ENCODE results near the gene POFUT2.
A peak's percentile ranks its signal among the peaks of the same experiment; 100 is the strongest.

The POFUT2 gene

GRCh38 chr21:45313015-45313414 lies 25.3 kb upstream of the POFUT2 start:
- Histone ChIP-seq H3K79me2 (ENCODE audit: control insufficient read depth, insufficient read depth, low read length, poor library complexity) (peaks cover 6% of the 10 kb centered on the region), H3K36me3 (ENCODE audit: control insufficient read depth in 1 of 2, insufficient read depth in 2 of 2, low read length in 2 of 2) (no peaks in the 10 kb centered on the region), H3K4ac (ENCODE audit: low read depth, low read length) (no peak overlapping the region), H3K18ac (ENCODE audit: low read length) (no peak overlapping the region), H3K23ac (ENCODE audit: low read length) (no peak overlapping the region), H3K14ac (ENCODE audit: low read length) (no peak overlapping the region), H2BK5ac (ENCODE audit: low read depth, low read length, poor library complexity) (no peak overlapping the region), H3K4me1 (ENCODE audit: control insufficient read depth in 1 of 2, insufficient read depth in 2 of 2, low read length in 2 of 2) (peaks cover 17 to 20% of the 10 kb centered on the region in 2 experiments), H3K9me3 (ENCODE audit: insufficient read depth, low read depth, low read length) (peaks cover 9% of the 10 kb centered on the region), H4K91ac (ENCODE audit: low read depth, low read length) (no peak overlapping the region), H2AFZ (ENCODE audit: insufficient read depth, low read length, poor library complexity) (no peak overlapping the region), H4K8ac (ENCODE audit: low read depth, low read length) (no peak overlapping the region), H2AK5ac (ENCODE audit: low read length) (no peak overlapping the region), H3K9ac (ENCODE audit: low read length) (no peak overlapping the region), H3K79me1 (ENCODE audit: low read length) (peaks cover 21% of the 10 kb centered on the region), H2BK12ac (ENCODE audit: low read length) (no peak overlapping the region), H3K27me3 (ENCODE audit: insufficient read depth, low read length) (no peaks in the 10 kb centered on the region), H4K12ac (ENCODE audit: low read depth, low read length) (no peak overlapping the region), H3K4me2 (ENCODE audit: low read length) (no peak overlapping the region), H3K27ac (ENCODE audit: low read depth, low read length) (no peak overlapping the region), H2BK120ac (ENCODE audit: insufficient read depth, low read length, poor library complexity) (no peak overlapping the region), H3K4me3 (ENCODE audit: low read depth, low read length) (no peak overlapping the region)
- DNase-seq, result no peak
- WGBS (ENCODE audit: extremely low coverage, insufficient coverage, insufficient read length), result no CpG with 5 or more reads among the region's 14 CpGs

GRCh38 chr21:45312296-45312695 lies 24.6 kb upstream of the POFUT2 start:
- Histone ChIP-seq H3K14ac (ENCODE audit: low read length) (no peak overlapping the region), H2AK5ac (ENCODE audit: low read length) (no peak overlapping the region), H4K12ac (ENCODE audit: low read depth, low read length) (no peak overlapping the region), H2AFZ (ENCODE audit: insufficient read depth, low read length, poor library complexity) (no peak overlapping the region), H3K79me2 (ENCODE audit: control insufficient read depth, insufficient read depth, low read length, poor library complexity) (peaks cover 3% of the 10 kb centered on the region), H3K4me2 (ENCODE audit: low read length) (no peak overlapping the region), H3K4ac (ENCODE audit: low read depth, low read length) (no peak overlapping the region), H4K91ac (ENCODE audit: low read depth, low read length) (no peak overlapping the region), H3K23ac (ENCODE audit: low read length) (no peak overlapping the region), H3K9ac (ENCODE audit: low read length) (no peak overlapping the region), H3K4me3 (ENCODE audit: low read depth, low read length) (no peak overlapping the region), H3K9me3 (ENCODE audit: insufficient read depth, low read depth, low read length) (peaks cover 9% of the 10 kb centered on the region), H2BK5ac (ENCODE audit: low read depth, low read length, poor library complexity) (no peak overlapping the region), H3K79me1 (ENCODE audit: low read length) (peaks cover 14% of the 10 kb centered on the region), H2BK12ac (ENCODE audit: low read length) (no peak overlapping the region), H3K36me3 (ENCODE audit: control insufficient read depth in 1 of 2, insufficient read depth in 2 of 2, low read length in 2 of 2) (no peaks in the 10 kb centered on the region), H3K27ac (ENCODE audit: low read depth, low read length) (no peak overlapping the region), H3K4me1 (ENCODE audit: control insufficient read depth in 1 of 2, insufficient read depth in 2 of 2, low read length in 2 of 2) (peaks cover 10 to 17% of the 10 kb centered on the region in 2 experiments), H3K18ac (ENCODE audit: low read length) (no peak overlapping the region), H3K27me3 (ENCODE audit: insufficient read depth, low read length) (no peaks in the 10 kb centered on the region), H4K8ac (ENCODE audit: low read depth, low read length) (no peak overlapping the region), H2BK120ac (ENCODE audit: insufficient read depth, low read length, poor library complexity) (no peak overlapping the region)
- WGBS (ENCODE audit: extremely low coverage, insufficient coverage, insufficient read length), result no CpG with 5 or more reads among the region's 1 CpG
- no peak for DNase-seq

DNA sequence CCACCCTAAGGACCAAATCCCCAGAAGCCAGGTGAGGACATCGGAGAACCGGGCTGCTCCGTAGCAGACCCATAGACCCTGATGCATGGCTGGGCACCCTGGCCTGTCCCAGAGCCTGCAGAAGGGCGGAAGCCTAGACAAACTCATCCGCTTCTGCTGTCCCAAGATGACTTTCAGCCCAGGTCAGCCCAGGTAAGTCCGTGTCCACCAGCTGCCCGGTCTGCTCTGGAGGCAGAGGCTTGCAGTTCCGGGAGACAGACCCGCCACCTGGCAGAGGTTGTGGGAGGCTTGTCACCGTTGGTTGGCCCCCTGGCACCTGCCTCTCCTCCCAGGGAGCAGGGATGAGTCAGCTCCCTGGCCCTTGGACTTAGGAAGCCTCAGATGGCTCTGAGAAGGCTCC lies 22.8 kb upstream of the POFUT2 start:
- Histone ChIP-seq H3K27me3 (ENCODE audit: insufficient read depth, low read length) (no peaks in the 10 kb centered on the region), H3K9me3 (ENCODE audit: insufficient read depth, low read depth, low read length) (peaks cover 9% of the 10 kb centered on the region), H3K9ac (ENCODE audit: low read length) (no peak overlapping the region), H2AFZ (ENCODE audit: insufficient read depth, low read length, poor library complexity) (no peak overlapping the region), H3K79me2 (ENCODE audit: control insufficient read depth, insufficient read depth, low read length, poor library complexity) (peaks cover 3% of the 10 kb centered on the region), H3K14ac (ENCODE audit: low read length) (no peak overlapping the region), H3K4me2 (ENCODE audit: low read length) (no peak overlapping the region), H4K8ac (ENCODE audit: low read depth, low read length) (no peak overlapping the region), H3K36me3 (ENCODE audit: control insufficient read depth in 1 of 2, insufficient read depth in 2 of 2, low read length in 2 of 2) (no peaks in the 10 kb centered on the region), H3K23ac (ENCODE audit: low read length) (no peak overlapping the region), H3K27ac (ENCODE audit: low read depth, low read length) (no peak overlapping the region), H4K12ac (ENCODE audit: low read depth, low read length) (no peak overlapping the region), H3K18ac (ENCODE audit: low read length) (no peak overlapping the region), H2BK120ac (ENCODE audit: insufficient read depth, low read length, poor library complexity) (no peak overlapping the region), H2BK12ac (ENCODE audit: low read length) (peak overlapping the region; percentile 45), H2AK5ac (ENCODE audit: low read length) (peak overlapping the region; percentile 3), H3K4ac (ENCODE audit: low read depth, low read length) (no peak overlapping the region), H3K4me3 (ENCODE audit: low read depth, low read length) (no peak overlapping the region), H2BK5ac (ENCODE audit: low read depth, low read length, poor library complexity) (no peak overlapping the region), H3K4me1 (ENCODE audit: control insufficient read depth in 1 of 2, insufficient read depth in 2 of 2, low read length in 2 of 2) (peaks cover 12 to 24% of the 10 kb centered on the region in 2 experiments), H3K79me1 (ENCODE audit: low read length) (peaks cover 14% of the 10 kb centered on the region), H4K91ac (ENCODE audit: low read depth, low read length) (no peak overlapping the region)
- WGBS (ENCODE audit: extremely low coverage, insufficient coverage, insufficient read length), result no CpG with 5 or more reads among the region's 10 CpGs
- DNase-seq, result no peak

DNA sequence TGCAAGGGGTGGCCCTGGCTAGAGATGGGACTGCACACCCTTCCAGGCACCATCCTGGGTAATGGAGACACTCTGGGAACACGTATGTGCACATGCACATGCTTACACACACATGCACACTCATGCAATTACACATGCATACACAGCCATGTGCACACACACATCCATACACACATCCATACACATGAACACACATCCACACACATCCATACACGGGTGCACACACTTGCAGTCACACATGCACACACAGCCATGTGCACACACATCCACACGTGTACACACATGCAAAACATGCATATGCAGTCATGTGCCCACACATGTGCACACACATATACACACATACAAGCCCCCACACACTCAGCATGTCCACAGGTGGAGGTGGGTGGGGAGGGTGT lies 22.3 kb upstream of the POFUT2 start:
- Histone ChIP-seq H2BK12ac (ENCODE audit: low read length) (no peak overlapping the region), H3K14ac (ENCODE audit: low read length) (no peak overlapping the region), H2AFZ (ENCODE audit: insufficient read depth, low read length, poor library complexity) (no peak overlapping the region), H3K4me1 (ENCODE audit: control insufficient read depth in 1 of 2, insufficient read depth in 2 of 2, low read length in 2 of 2) (peaks cover 12 to 24% of the 10 kb centered on the region in 2 experiments), H4K12ac (ENCODE audit: low read depth, low read length) (no peak overlapping the region), H3K27ac (ENCODE audit: low read depth, low read length) (no peak overlapping the region), H4K8ac (ENCODE audit: low read depth, low read length) (no peak overlapping the region), H2AK5ac (ENCODE audit: low read length) (no peak overlapping the region), H3K4me3 (ENCODE audit: low read depth, low read length) (peak overlapping the region; percentile 16), H3K79me1 (ENCODE audit: low read length) (peaks cover 14% of the 10 kb centered on the region), H3K4me2 (ENCODE audit: low read length) (no peak overlapping the region), H3K27me3 (ENCODE audit: insufficient read depth, low read length) (no peaks in the 10 kb centered on the region), H3K36me3 (ENCODE audit: control insufficient read depth in 1 of 2, insufficient read depth in 2 of 2, low read length in 2 of 2) (no peaks in the 10 kb centered on the region), H3K79me2 (ENCODE audit: control insufficient read depth, insufficient read depth, low read length, poor library complexity) (peaks cover 3% of the 10 kb centered on the region), H3K23ac (ENCODE audit: low read length) (no peak overlapping the region), H3K9ac (ENCODE audit: low read length) (no peak overlapping the region), H2BK5ac (ENCODE audit: low read depth, low read length, poor library complexity) (no peak overlapping the region), H3K9me3 (ENCODE audit: insufficient read depth, low read depth, low read length) (peaks cover 9% of the 10 kb centered on the region), H4K91ac (ENCODE audit: low read depth, low read length) (no peak overlapping the region), H3K18ac (ENCODE audit: low read length) (no peak overlapping the region), H2BK120ac (ENCODE audit: insufficient read depth, low read length, poor library complexity) (no peak overlapping the region), H3K4ac (ENCODE audit: low read depth, low read length) (no peak overlapping the region)
- no CpG with 5 or more reads among the region's 3 CpGs for WGBS (ENCODE audit: extremely low coverage, insufficient coverage, insufficient read length)
- no peak for DNase-seq

All from trophoblast cell (in vitro differentiated cells and primary cell).